ENCODE results near the gene CTNNA2.

The CTNNA2 gene

DNA sequence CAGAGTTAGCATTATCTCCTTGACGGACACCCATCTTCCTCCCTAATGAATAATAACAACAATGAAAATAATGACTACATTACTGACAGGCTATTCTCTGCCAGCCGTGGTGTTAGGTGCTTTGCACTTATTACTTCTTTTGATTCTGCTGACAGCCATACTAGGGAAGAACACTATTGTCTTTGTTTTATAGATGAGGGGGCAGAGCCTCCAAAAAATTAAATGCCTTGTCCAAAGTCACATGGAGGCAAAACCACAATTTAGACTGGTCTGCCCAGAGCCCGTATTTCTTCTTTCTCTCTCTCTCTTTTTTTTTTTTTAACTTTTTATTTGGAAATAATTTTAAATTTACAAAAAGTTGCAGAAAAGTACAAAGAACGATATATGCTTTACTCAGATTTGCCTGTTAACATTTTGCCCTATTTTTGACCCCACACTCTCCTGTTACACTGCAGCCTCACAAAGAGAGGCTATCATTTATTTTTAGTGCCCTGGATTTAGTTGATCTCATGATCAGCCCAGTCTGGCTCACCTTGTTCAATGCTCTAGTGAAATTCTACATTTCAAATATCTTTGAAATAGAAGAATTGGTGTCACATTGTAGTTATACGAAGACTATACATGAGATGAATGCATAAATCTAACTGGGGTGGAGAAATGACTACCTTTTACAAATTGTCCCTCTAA, 422.3 kb downstream of the CTNNA2 start:
- no peak for DNase-seq (ENCODE audit: low read depth in 2 of 2)

DNA sequence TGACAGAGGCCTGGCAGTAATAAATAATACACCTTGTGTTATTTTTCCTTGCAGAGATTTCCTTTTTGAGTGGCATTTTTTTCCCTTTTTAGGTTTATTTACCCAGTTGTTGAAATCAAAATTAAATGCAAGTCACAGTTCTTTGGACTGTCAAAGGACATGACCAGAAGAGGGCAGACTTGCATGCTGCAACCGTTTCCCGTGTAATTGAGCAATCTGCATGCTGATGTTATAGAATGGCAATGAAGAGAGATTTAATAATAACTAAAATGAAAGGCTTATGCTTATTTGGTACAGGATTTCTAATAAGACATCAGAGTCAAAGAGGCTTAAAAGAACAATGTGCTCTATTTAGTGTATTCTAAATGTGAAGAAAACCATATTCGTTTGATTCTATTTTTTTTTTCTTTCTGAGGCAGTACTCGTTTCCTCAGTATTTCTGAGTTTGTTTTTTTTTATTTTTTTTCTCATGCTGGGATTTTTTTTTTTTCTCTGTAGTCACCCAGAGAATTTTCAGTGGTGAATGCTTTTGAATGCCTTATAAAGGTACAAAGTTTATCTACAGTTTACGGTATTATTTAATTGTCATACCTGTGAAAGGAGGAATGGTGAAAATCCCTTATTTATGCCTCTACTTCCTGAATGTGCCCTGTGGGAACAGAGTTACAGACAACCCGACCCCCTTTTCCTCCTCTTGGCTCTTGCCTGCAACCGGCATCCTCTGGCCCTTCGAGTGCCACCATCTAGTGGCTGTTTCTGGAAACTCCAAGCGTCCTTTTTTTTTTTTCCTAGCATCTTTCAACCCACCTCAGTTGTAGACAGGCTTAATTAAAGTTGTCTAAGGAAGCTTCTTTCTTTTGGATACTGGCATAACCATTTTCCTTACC, 423.2 kb downstream of the CTNNA2 start:
- peak in 1 of 2 donors; percentile 1 for DNase-seq (ENCODE audit: low read depth in 2 of 2)

DNA sequence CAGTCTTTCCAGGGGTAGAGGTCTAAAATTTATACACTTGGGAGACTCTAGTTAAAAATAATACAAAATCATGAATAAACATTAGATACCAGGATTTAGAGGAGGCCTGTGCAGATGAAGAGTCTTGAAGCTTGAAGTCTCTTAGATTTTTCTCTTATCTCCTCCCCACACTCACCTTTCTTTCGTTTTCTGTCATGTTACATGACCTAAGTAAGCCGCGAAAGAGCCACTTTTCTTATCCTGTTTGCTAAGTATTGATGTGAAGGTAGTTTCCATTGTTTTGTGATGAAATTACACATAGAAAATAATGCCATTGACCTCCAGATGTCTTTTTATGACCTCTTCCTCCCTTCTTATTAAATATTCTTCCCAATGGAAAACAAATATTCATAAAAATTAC, 423.9 kb downstream of the CTNNA2 start:
- DNase-seq (ENCODE audit: low read depth in 2 of 2) = no peak

DNA sequence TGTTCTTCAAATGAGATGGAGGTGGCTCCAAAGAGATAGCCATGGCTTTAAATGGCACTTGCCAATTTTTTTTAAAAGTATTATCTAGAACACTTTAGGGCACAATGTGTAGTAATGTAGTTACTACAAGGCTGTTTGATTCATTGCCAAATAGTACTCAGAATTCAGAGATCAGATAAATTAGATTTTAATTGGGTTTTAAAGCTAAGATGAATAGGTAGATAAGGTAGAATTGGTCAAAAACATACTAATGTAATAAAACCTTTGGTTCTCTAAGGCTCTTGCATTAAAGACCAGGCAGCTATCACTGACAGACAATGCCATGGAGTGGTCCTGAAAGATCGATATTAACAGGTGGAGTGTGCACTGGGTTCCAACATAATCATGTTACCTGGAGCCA, 425.8 kb downstream of the CTNNA2 start:
- DNase-seq (ENCODE audit: low read depth in 2 of 2) = no peak

DNA sequence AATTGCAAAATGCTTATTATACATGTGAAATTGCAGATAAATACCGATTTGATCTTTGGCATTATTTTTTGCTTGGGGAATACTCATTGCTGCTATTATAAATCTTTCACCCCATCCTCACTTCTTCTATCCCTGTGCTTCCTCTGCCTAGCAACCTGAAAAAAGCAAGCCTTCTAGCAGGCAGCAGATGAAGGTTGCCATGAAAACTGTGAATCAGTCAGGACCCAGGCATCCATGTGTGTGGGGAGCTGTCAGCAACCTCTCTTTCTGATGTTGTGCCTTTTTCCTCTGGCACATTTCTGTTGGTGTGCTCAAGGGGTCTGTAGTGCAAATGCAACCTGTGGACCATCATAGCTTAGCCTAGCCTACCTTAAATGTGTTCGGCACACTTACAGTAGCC, 427.5 kb downstream of the CTNNA2 start:
- DNase-seq (ENCODE audit: low read depth in 2 of 2) = no peak

DNA sequence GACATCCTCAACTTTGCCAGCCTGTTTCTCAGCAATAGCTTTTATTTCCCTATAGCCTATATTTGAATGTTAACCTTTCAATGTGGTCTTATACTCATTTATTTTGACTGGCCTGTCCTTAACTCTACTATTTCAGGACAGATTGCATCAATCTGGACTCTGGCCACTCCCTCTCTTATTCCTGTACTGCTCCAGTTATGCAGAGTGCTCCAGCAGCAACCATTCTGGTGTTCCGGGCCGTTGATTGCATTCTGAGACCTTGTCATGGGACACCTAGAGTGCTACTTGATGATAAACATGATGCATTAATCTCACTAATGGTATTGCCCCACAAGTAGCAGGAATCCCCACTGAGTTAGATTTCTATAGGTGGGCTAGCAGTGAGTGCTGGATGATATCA, 428.3 kb downstream of the CTNNA2 start:
- DNase-seq (ENCODE audit: low read depth in 2 of 2) = no peak

DNA sequence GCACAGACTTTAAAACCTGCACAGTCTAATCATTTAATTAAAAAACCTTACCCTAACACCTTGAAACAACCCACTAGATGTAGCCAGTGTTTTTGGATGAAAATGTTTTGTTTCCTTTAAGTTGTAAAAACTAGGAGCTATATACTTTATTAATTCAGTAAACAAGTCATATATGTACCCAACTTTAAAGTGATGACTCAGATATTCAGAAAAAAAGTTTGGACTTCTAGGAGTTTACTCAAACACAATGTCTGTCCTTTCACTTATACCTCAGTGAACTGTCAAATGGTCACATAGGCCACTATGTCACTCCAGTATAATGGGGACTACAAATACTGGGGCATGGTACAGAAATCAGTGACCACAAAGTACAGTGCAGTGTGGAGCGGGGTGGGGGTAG, 431.4 kb downstream of the CTNNA2 start:
- DNase-seq (ENCODE audit: low read depth in 2 of 2) = no peak

DNA sequence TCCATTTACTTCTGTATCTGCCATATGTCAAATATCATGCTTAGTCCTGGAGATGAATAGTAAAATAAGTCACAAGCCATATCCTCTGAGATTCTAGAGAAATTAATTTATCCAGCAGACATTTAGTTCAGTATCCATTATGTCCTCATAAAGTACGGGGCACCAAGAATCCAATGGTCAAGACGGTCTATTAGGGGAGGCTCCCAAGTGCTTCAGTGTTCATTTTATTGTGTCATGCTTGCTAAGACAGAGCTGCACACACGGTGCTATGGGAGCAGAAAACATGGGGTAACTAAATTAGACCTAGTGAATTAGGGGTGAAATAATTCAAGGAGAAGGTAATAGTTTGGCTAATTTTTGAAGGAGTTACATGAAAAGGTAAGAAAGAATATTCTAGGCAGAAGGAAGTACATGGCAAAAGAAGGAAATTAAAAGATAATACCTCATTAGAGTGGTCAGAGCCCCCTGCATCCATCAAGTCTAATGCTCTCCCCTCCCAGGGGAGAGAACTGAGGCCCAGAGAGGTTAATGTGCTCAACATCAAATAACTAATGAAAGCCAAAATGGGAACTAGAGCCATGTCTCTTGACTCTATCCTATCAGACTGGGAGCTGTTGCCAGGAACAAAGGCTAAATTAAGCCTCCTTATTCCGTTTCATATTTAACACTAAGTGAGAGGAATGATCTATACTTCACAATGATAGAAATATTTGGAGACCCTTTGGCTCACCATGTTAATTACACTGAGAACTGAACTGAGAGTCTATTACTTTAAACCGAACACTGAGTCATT, 433.0 kb downstream of the CTNNA2 start:
- DNase-seq (ENCODE audit: low read depth in 2 of 2) = no peak

DNA sequence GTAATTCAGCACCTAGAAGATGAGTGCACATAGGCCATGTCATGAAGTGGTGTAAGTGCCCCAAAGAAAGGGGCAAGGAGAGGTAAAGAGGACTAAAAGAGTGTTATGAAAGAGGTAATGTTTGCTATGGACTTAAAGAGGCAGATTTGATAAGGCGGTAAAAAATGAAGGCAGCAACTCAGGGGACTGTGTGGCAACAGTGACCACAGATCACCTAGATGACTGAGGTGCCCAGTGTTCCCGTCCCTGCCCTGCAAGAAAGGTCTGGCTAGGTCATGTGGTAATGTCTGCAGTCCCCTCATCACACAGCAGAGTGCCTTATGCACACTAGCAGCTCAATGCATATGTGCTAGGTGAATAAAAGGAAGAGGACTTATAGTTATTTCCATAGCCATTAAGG, 434.9 kb downstream of the CTNNA2 start:
- no peak for DNase-seq (ENCODE audit: low read depth in 2 of 2)

DNA sequence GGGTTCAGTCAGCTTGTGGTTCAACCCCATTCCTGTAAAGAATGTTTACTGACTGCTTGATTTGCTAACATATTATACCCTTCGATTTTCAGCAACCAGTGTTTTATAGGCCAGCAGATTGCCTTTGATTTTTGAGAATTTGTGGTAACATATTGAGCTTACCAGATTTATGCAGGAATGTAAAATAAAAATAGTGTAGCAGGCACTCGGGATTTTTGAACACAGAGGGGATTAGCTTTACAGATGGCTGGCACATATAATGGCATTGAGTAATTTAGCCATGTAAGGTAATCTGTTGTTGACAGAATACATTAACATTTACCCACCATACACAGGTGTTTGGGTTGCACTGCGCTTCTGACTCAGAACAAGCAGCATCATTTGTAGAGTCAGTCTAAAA, 437.7 kb downstream of the CTNNA2 start:
- no peak for DNase-seq (ENCODE audit: low read depth in 2 of 2)

DNA sequence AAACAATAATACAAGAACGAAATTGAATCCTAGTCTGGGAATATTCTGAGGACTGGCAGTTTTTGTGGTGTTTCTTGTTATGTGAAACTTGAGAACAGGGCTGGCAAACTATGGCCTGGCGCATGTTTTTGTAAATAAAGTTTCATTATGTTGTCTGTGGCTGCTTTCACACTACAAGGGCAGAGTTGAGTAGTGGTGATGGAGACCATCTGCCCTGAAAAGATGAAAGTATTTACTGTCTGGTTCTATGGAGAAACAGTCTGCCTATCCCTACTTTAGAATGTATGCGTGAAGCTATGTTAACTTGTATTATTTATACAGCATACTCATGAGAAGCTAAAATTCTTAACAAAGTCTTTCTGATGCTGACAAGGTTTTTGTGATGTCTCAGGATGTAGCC, 439.8 kb downstream of the CTNNA2 start:
- no peak for DNase-seq (ENCODE audit: low read depth in 2 of 2)

DNA sequence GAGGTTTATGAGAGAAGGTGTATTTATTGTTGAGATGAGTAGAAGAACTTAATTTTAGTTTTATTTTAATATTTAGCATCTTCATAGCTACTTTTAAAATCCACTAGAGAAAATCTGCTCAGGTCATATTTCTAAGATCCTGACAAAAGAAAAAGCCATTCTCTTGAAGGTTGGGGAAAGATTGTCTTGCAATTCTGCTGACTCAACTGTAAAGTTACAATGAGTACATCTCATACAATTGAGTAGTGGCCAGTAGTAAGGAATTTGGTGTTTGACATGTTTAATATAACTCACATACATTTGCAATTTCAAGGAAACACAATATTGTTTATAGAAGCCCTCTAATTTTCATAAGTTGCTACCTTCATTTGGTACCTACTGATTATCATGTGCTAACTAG, 447.2 kb downstream of the CTNNA2 start:
- DNase-seq (ENCODE audit: low read depth in 2 of 2) = no peak

DNA sequence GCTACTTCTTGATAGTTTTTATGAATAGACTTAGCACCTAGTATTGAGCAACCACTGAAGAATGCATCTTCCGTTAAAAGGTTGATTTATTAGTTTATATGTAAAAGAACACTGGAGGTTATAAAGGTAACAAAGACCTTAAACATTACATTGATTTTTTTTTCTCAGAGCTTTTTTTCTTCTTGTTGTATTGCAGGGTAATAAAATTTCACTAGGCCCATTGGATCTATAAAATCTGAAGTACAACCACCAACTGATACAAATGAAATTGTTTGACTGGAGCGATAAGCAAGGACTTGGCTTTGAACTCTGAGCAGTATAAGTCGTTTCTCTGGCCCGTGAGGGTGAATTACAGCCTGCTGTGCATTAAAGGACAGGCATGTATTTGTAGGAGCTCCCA, 447.7 kb downstream of the CTNNA2 start:
- DNase-seq (ENCODE audit: low read depth in 2 of 2) = no peak

DNA sequence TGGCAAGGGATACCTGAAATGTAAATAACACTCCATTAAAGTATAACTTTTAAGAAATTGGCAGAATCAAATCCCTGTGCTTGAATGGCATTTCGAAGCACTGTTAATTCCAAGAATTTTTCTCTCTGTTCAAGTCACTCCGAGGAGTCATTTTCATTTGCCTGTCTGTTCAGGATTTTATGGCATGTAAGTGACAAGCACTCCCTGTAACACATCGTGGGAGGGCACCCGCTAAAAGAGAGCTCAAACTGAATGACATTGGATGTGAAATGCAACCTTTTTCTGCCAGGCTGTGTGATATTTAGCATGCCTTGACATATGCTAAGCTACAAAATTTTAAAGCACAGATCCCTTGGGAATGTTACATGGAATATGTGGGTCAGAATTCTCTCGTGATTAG, 452.1 kb downstream of the CTNNA2 start:
- DNase-seq (ENCODE audit: low read depth in 2 of 2) = no peak

DNA sequence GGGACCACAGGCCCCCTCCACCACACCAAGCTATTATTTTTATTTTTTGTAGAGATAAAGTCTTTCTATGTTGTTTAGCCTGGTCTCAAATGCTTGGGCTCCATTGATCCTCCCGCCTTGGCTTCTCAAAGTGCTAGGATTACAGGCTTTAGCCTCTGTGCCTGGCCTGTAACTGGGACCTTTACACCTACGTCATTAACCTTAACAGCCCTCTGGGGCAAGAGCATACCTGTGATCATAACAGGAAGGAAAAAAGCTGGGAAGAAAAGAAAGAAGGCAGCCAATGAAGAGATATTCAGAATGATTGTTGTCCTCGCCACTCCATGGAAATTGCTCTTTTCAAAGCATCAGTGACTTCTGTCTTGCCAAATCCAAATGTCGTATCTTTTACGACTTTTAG, 453.5 kb downstream of the CTNNA2 start:
- no peak for DNase-seq (ENCODE audit: low read depth in 2 of 2)

DNA sequence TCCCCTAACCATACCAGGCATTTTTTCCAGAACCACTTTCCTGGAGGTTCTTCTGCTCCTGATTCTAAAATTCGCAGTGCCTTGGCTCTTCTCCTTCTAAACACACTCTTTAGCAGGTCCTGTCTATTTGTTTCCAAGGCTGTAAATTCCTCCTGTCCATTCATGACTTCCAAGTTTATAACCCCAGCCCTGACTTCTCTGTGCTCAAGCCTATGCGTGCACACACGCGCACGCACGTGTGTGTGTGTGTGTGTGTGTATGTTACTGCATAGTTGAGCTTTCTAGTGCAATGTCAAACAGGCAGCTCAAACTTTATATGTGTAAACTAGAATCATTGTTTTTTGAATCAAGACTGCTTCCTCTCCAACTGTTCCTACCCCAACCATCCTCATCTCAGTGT, 454.0 kb downstream of the CTNNA2 start:
- no peak for DNase-seq (ENCODE audit: low read depth in 2 of 2)

DNA sequence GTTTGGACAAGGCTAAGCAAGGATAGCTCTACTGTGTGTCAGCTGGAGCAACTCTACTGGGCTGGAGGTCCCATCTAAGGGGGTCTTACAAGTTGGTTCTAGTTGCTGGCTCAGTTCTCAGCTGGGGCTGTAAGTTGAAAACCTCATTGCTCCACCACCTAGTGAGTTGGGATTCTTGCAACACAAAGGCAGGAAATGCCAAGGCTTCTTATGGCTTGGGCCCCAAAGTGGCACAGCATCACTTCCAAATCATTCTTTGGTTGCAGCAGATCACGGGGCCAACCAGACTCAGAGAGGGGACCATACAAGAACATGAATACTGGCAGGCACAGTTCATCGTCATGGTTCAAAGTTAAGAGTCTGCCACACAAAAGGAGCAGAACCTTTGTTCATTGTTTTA, 459.0 kb downstream of the CTNNA2 start:
- DNase-seq (ENCODE audit: low read depth in 2 of 2) = no peak

DNA sequence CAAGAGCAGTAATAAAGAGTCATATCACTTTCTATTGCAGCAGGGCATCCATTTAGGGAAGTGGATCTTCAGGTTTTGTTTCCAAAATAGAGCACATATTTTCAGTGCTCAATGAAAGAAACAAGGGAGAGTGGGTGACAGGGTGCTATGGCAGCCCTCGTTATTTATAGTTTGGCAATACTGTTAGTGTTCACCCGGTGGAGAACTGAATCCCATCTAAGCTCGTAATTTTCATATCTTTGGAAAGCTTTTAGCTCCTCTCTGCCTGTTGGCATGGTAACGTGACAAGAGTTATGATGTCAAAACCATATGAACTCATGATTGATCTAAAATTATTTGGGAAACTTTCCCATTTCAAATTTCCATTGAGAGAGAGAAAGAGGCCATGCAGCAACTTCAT, 459.8 kb downstream of the CTNNA2 start:
- no peak for DNase-seq (ENCODE audit: low read depth in 2 of 2)

DNA sequence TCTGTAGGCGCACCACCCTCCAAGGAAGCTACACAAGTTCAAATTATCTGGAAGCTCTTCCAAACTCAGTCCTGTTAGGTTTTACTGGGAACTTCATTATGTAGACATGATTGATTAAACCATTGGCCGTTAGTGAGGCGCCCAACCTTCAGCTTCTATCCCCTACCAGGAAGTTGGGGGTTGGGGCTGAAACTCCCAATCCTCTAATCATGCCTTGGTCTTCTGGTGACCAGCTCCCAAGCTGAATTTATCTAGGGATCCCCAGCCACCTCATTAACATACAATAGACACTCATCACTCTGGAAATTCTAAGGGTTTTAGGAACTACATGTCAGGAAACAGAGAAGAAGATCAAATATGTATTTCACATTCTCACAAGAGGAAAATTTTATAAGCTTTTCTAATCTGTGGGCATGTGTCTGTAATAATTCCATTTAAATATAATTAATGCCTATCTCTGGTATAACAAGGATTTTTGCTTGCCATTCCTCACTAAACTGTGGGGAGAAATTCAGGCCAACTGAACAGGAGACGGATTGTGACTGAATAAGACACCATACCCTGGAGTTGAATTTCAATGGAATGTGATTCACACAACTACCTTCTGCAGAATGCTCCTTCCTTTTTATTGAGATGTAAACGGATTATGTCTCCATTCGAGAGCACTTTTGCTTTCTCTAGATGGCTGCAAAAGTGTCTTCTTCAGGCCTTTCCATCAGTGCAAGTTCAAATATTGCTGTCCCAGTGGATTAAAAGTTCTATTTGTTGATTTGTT, 463.1 kb downstream of the CTNNA2 start:
- no peak for DNase-seq (ENCODE audit: low read depth in 2 of 2)

DNA sequence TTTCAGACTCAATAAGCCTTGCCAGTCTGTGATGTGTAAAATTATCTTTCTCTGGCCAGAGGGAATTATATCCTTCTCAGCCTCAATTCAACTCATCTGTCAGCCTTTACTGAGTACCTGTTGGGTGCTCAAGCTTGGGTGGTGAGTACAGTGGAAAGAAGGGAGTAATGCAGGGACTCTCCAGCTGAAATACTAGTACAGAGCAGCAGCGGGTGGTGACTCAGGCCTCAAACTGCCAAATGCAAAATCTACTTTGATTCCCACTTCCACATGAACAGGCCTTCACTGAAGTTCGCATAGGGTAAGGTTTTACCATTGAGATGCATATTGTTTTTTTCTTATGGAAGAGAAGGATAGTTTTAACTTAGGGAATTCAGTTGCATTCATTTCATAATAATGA, 464.9 kb downstream of the CTNNA2 start:
- no peak for DNase-seq (ENCODE audit: low read depth in 2 of 2)

DNA sequence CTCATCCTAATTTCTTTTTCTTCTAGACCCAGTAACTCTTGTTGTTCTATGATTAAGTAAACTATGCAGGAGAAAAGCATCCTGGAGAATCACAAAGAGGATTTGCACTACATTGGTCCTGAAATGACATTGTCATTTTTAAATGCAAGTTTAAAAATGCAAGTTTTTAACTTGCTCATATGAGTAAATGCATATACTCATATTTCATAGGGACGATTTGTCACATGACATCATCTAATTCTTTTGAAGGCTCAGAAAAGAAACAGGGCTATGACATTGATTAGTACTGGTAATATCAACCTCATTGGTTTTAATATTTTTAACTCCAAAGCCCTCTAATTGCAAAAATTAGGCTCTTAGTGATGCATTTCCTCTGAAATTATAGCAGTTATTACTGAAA, 467.3 kb downstream of the CTNNA2 start:
- DNase-seq (ENCODE audit: low read depth in 2 of 2) = no peak

DNA sequence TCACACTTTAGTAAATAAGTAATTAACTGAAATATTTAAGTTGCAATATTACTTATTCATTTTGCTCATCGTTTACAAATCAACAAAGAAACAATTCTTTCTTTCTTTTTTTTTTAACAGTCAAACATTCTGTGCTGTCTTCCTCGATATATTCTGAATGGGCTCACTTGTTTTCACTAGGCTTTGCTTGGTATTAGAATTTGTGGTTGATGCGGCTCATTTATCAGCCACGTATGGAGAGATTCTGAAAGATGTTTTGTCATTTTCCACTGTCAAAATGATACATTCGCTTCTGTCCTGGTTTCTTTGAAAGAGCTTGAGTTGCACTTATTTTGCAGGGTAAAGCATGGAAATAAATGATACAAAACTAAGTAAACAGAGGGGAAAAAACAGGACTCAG, 468.0 kb downstream of the CTNNA2 start:
- DNase-seq (ENCODE audit: low read depth in 2 of 2) = no peak

Measured in stimulated activated CD4-positive, alpha-beta T cell treated with anti-CD3 and anti-CD28 coated beads, Interleukin-4, amount 100 ng/mL, for 48 hours (primary cell).